Sigmoid colon (tissue), 7 donors: ENCODE measurements around the gene KIF13A. TPM values are rescaled to one million over a fixed set of nuclear protein-coding genes. Genes with fewer than 3 reads are reported as not detected.
A peak's percentile ranks its signal among the peaks of the same experiment; 100 is the strongest.
"Not testable (repeated sequence)": the region's sequence is repeated elsewhere in the genome, so short reads cannot be mapped to it uniquely, and the experiment has no call there.

ENCODE experiments used
- DNase-seq: peaks from one replicate; pipeline ENCODE4 v3.0.0-alpha.2; 2019
- H3K27ac ChIP-seq, 4 donors: fragments of 200-600 bp; sonication (generic); one replicate each; pipeline ENCODE4 v1.5.1; 2016 to 2019; ENCODE audit warnings: mild to moderate bottlenecking in 1 of 4
- H3K27me3 ChIP-seq, 3 donors: fragments of 200-600 bp; sonication (generic); one replicate each; pipeline ENCODE4 v1.5.1; 2019; ENCODE audit warnings: mild to moderate bottlenecking in 1 of 3
- H3K36me3 ChIP-seq, 4 donors: fragments of 200-600 bp; sonication (generic); one replicate each; pipeline ENCODE4 v1.5.1; 2016 to 2019
- H3K4me1 ChIP-seq, 4 donors: fragments of 200-600 bp; sonication (generic); one replicate each; pipeline ENCODE4 v1.5.1; 2017 to 2019
- H3K4me3 ChIP-seq, 4 donors: fragments of 200-600 bp; sonication (generic); one replicate each; pipeline ENCODE4 v1.5.1; 2017 to 2019; ENCODE audit warnings: mild to moderate bottlenecking in 2 of 4, moderate library complexity in 1 of 4
- H3K9me3 ChIP-seq, 4 donors: fragments of 200-600 bp in 3 of 4; sonication (generic) in 3 of 4; one replicate each; pipeline versions ENCODE4 v1.5.1 to v1.6.1; 2013 to 2019
- EP300 ChIP-seq, 4 donors: sonication (generic); formaldehyde crosslinking; IDR thresholded peaks; one replicate each; pipeline ENCODE4 v1.6.1; 2017; ENCODE audit warnings: antibody characterized with exemption in 4 of 4
- POLR2A ChIP-seq, 2 donors: fragments of 450-650 bp; IDR thresholded peaks; one replicate each; pipeline ENCODE4 v1.6.1; 2016; ENCODE audit warnings: antibody characterized with exemption in 2 of 2, mild to moderate bottlenecking in 2 of 2, moderate library complexity in 2 of 2
- POLR2AphosphoS5 ChIP-seq, 4 donors: sonication (generic); formaldehyde crosslinking; IDR thresholded peaks; one replicate each; pipeline ENCODE4 v1.6.1; 2017; ENCODE audit warnings: antibody characterized with exemption in 4 of 4
- WGBS, 2 donors: extraction: QIAGEN DNeasy Blood & Tissue Kit; methylation state at CpG; one replicate each; pipeline ENCODE4 v1.1.7; 2013; 5-methylcytosine and 5-hydroxymethylcytosine counted together
- intact Hi-C: fragments of 100-400 bp; cut with DNase I; formaldehyde crosslinking; loops from one replicate; pipeline ENCODE4 v1.15.1; 2023
- polyA plus RNA-seq, 3 donors: library from polyadenylated mRNA; stranded (reverse); fragments of 200-250 nt; gene quantifications; one replicate each; pipeline ENCODE4 v1.2.3, GENCODE V29; 2013
- total RNA-seq, 4 donors: library from RNA; depleted of rRNA; stranded (reverse); fragments of >200 nt; gene quantifications; one replicate each; pipeline ENCODE4 v1.1.0, GENCODE V29; 2016
- TF ChIP-seq, protein P1 (sequence below), 4 experiments: fragments of 450-650 bp in 3 of 4; fragments of 200-600 bp in 1 of 4; IDR thresholded peaks; one replicate each; pipeline ENCODE4 v1.5.1; 2016 to 2019; ENCODE audit warnings: antibody characterized with exemption in 4 of 4, mild to moderate bottlenecking in 3 of 4, moderate library complexity in 2 of 4
- donor health status: healthy with polysubstance abuse.
- donor health status: Bipolar disorder and iron deficiency.
- donor health status: healthy.

KIF13A gene
- total and polyA plus RNA-seq, 7 donors, result 18.5 to 73.8 (median 55.3) TPM

GRCh38 chr6:17863901-17864754, 123.3 kb downstream of the KIF13A start:
- H3K4me3 ChIP-seq, result peak overlapping the region in 2 of 4 donors; percentile 10 to 13
- H3K36me3 ChIP-seq, result no peaks in the 10 kb centered on the region
- 16 to 58% methylated on average over 12 of the region's 12 CpGs for WGBS, 2 donors
- peak; percentile 68 for DNase-seq
- TF ChIP-seq POLR2AphosphoS5 (IDR thresholded peaks at IDR 0.05) (peak in 2 of 4 donors; percentile 53 to 59), EP300 (IDR thresholded peaks at IDR 0.05) (no peak), POLR2A (IDR thresholded peaks at IDR 0.05) (no peak)
- TF ChIP-seq, protein P1, sequence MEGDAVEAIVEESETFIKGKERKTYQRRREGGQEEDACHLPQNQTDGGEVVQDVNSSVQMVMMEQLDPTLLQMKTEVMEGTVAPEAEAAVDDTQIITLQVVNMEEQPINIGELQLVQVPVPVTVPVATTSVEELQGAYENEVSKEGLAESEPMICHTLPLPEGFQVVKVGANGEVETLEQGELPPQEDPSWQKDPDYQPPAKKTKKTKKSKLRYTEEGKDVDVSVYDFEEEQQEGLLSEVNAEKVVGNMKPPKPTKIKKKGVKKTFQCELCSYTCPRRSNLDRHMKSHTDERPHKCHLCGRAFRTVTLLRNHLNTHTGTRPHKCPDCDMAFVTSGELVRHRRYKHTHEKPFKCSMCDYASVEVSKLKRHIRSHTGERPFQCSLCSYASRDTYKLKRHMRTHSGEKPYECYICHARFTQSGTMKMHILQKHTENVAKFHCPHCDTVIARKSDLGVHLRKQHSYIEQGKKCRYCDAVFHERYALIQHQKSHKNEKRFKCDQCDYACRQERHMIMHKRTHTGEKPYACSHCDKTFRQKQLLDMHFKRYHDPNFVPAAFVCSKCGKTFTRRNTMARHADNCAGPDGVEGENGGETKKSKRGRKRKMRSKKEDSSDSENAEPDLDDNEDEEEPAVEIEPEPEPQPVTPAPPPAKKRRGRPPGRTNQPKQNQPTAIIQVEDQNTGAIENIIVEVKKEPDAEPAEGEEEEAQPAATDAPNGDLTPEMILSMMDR (IDR thresholded peaks at IDR 0.05), result no peak
- H3K4me1 ChIP-seq, result peaks cover 0 to 66% (median 61%) of the 10 kb centered on the region in 4 donors
- H3K9me3 ChIP-seq, result no peaks in the 10 kb centered on the region
- no peaks in the 10 kb centered on the region for H3K27me3 ChIP-seq
- peak overlapping the region; percentile 68 to 81 (median 78) for H3K27ac ChIP-seq
- intact Hi-C loops, result no loop called here

DNA sequence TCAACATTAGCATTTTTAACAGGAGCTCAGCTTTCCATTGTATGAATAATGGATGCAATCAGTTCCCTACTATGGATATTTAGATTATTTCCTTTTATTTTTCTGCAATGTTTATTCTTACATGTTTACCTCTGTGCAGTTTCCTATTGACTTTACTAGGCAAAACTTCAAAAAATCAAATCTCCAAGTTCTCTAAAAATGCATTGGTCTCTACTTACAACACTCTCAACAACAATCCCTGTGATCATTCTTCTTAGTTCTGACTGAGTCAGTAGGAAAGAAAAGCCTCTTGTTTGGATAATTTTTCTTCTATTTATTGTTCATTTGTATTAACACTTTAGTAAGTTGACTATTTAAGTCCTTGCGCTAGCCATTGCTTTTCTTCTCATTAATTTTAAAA, 126.1 kb downstream of the KIF13A start:
- H3K27ac ChIP-seq, result peak overlapping the region in 2 of 4 donors; percentile 78 to 79
- intact Hi-C loops, result no loop called here

DNA sequence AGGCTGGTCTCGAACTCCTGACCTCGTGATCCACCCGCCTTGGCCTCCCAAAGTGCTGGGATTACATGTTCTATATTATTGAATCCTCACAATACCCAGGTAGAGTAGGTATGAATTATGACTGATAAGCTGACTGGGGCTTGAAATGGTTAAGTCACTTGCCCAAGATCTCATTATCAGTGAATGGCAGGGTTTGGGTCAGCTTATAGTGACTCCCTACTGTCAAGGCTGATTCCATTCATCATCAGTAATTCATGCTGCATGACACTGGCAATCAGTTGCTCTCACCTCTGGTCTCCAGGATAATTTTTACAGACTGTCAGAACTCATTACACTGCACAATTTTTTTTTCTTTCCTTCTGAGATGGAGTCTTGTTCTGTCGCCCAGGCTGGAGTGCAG, 127.6 kb downstream of the KIF13A start:
- Histone ChIP-seq H3K36me3 (peaks cover 0 to 9% (median 0%) of the 10 kb centered on the region in 4 donors), H3K9me3 (no peaks in the 10 kb centered on the region), H3K27me3 (no peaks in the 10 kb centered on the region), H3K27ac (peak overlapping the region in 2 of 4 donors; percentile 5 to 12), H3K4me1 (peaks cover 0 to 26% (median 24%) of the 10 kb centered on the region in 4 donors), H3K4me3 (no peak overlapping the region)
- TF ChIP-seq EP300 (IDR thresholded peaks at IDR 0.05) (no peak), POLR2AphosphoS5 (IDR thresholded peaks at IDR 0.05) (no peak), POLR2A (IDR thresholded peaks at IDR 0.05) (no peak)
- TF ChIP-seq, protein P1 (IDR thresholded peaks at IDR 0.05), result no peak
- intact Hi-C loops, result no loop called here
- no peak for DNase-seq
- 92 to 96% methylated on average over 4 of the region's 4 CpGs for WGBS, 2 donors

More for the DNA sequence above, 126.1 kb downstream of the KIF13A start:
- Histone ChIP-seq H3K9me3 (no peaks in the 10 kb centered on the region), H3K4me3 (no peak overlapping the region), H3K4me1 (peaks cover 0 to 41% (median 39%) of the 10 kb centered on the region in 4 donors), H3K27me3 (no peaks in the 10 kb centered on the region), H3K36me3 (no peaks in the 10 kb centered on the region)
- 91 to 100% methylated on average over 1 of the region's 1 CpG for WGBS, 2 donors
- TF ChIP-seq EP300 (IDR thresholded peaks at IDR 0.05) (no peak), POLR2AphosphoS5 (IDR thresholded peaks at IDR 0.05) (no peak), POLR2A (IDR thresholded peaks at IDR 0.05) (no peak)
- TF ChIP-seq, protein P1 (IDR thresholded peaks at IDR 0.05), result no peak
- DNase-seq, result no peak

DNA sequence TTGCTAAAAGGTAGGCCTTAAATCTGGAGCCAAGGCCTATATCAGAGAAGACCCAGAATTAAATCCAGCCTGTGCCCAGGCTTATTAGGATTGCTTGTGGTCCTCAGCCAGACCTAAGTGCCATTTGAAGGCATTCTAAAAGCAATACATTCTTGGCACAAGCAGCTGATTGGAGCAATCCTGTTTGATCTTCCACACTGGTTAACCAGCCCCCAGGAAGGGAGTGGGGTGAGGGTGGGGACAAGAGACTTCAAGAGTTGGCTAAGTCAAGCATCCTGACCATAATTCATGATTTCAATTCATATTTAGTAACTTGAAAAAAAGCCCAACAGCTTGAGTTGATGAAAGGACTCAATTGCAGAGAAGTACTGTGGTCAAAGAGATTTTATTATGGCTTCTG, 128.9 kb downstream of the KIF13A start:
- Histone ChIP-seq H3K27ac (no peak overlapping the region), H3K9me3 (no peaks in the 10 kb centered on the region), H3K4me3 (no peak overlapping the region), H3K4me1 (peaks cover 0 to 14% (median 12%) of the 10 kb centered on the region in 4 donors), H3K36me3 (peaks cover 0 to 12% (median 0%) of the 10 kb centered on the region in 4 donors), H3K27me3 (no peaks in the 10 kb centered on the region)
- no peak for DNase-seq
- TF ChIP-seq EP300 (IDR thresholded peaks at IDR 0.05) (no peak), POLR2A (IDR thresholded peaks at IDR 0.05) (no peak), POLR2AphosphoS5 (IDR thresholded peaks at IDR 0.05) (no peak)
- TF ChIP-seq, protein P1 (IDR thresholded peaks at IDR 0.05), result no peak
- intact Hi-C loops, result no loop called here

GRCh38 chr6:17857188-17857587, 130.2 kb downstream of the KIF13A start:
- 90 to 92% methylated on average over 7 of the region's 7 CpGs for WGBS, 2 donors
- intact Hi-C loops, H3K27ac ChIP-seq, H3K9me3 ChIP-seq, DNase-seq, H3K4me3 ChIP-seq, H3K27me3 ChIP-seq: not testable (repeated sequence)
- Histone ChIP-seq H3K36me3 (peaks cover 0 to 12% (median 0%) of the 10 kb centered on the region in 4 donors), H3K4me1 (peaks cover 0 to 11% (median 7%) of the 10 kb centered on the region in 4 donors)
